NOMO-1 (cell line): ENCODE data around the gene ESR1.
"Not testable (repeated sequence)": the region's sequence is repeated elsewhere in the genome, so short reads cannot be mapped to it uniquely, and the experiment has no call there.

ENCODE experiments used
- DNase-seq, 2 experiments: peaks; one replicate each; lab custom pipeline; 2025; ENCODE audit not compliant: unreplicated experiment in 2 of 2; lab: John Stamatoyannopoulos, UW

The ESR1 gene

GRCh38 chr6:151885234-151885633 is 77.8 kb downstream of the ESR1 start:
- peak in 1 of 2 experiments; percentile 5 for DNase-seq

DNA sequence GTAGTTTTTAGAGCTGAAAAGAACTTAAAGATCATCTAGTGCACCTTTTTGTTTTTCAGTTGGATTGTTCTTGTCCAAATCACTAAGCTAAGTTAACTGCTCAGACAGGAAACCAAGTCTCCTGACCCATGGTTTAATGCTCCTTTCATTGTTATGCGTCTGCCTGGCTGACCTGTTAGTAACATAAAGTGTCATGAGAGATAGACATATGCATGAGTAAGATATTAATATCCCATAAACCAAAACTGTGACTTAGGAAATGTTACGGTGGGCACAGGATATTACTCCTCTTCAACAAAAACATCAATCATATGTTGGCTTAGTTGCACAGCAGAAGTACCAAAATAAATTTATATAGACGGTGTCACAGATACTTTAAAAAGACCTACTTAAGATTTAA is 84.0 kb downstream of the ESR1 start:
- no peak for DNase-seq

DNA sequence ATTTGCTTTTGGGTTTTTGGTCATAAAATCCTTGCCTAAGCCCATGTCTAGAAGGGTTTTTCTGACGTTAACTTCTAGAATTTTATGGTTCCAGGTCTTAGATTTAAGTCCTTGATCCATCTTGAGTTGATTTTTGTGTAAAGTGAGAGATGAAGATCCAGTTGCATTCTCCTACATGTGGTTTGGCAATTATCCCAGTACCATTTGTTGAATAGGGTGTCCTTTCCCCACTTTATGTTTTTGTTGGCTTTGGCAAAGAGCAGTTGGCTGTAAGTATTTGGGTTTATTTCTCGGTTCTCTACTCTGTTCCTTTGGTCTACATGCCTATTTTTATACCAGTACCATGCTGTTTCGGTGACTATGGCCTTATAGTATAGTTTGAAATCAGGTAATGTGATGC is 86.9 kb downstream of the ESR1 start:
- DNase-seq = not testable (repeated sequence)

DNA sequence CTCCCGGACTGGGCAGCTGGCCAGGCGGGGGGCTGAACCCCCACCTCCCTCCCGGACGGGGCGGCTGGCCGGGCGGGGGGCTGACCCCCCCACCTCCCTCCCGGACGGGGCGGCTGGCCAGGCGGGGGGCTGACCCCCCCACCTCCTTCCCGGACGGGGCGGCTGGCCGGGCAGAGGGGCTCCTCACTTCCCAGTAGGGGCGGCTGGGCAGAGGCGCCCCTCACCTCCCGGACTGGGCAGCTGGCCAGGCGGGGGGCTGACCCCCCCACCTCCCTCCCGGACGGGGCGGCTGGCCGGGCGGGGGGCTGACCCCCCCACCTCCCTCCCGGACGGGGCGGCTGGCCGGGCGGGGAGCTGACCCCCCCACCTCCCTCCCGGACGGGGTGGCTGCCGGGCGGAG is 91.7 kb downstream of the ESR1 start:
- DNase-seq = not testable (repeated sequence)

DNA sequence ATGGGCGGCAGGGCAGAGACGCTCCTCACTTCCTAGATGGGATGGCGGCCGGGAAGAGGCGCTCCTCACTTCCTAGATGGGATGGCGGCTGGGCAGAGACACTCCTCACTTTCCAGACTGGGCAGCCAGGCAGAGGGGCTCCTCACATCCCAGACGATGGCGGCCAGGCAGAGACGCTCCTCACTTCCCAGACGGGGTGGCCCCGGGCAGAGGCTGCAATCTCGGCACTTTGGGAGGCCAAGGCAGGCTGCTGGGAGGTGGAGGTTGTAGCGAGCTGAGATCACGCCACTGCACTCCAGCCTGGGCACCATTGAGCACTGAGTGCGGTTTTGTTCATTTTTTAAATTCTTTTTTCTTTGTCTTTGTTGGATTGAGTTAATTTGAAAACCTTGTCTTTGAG is 92.3 kb downstream of the ESR1 start:
- DNase-seq = not testable (repeated sequence)

DNA sequence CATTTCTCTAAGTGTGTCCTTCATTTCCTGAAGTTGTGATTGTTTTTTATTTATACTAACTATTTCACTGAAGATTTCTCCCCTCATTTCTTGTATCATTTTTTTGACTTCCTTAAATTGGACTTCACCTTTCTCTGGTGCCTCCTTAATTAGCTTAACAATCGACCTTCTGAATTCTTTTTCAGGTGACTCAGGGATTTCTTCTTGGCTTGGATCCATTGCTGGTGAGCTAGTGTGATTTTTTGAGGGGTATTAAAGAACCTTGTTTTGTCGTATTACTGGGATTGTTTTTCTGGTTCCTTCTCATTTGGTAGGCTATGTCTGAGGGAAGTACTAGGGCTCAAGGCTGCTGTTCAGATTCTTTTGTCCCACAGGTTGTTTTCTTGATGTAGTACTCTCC is 92.8 kb downstream of the ESR1 start:
- DNase-seq = no peak

GRCh38 chr6:151901009-151901411 is 93.5 kb downstream of the ESR1 start:
- DNase-seq = no peak

DNA sequence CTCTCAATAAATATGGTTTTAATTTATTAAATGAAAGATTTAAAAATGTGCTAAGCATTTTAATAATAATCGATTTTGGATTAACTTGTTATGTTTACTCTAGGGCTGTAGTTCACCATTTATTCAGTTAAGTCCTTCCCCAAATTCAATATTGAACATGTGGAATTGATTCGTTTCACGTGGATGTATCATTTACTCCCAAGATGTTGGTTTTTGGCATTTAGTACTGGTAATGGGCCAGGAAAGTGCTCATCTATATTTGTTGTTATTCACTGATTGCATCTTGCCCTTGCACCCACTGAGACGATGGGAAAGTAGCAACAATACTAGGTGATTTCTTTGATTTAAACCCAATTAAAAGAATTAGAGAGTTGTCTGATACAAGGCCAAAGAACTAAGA is 97.1 kb downstream of the ESR1 start:
- no peak for DNase-seq

DNA sequence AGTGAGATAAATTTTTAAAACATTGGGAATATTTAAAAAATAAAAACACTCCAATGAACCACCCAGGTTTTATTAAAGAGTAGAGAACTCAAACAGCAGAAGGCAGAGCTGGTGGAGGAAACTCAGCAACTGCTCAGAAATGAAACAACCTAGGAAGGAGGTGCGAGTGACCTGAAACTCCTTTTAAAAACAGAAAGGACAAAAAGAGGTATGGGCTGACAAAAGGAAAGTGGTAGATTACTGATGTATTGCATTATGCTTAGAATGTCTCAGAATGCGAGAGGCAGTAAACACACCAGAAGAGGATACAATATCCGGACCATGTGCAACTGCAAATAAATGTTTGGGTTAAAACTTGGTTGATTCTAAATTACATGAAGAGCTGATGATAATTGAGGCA is 97.6 kb downstream of the ESR1 start:
- DNase-seq = no peak

- no peak for DNase-seq
Observed at GRCh38 chr6:151905854-151906253, 98.4 kb downstream of the ESR1 start.

- no peak for DNase-seq
Observed at GRCh38 chr6:151911401-151911800, 103.9 kb downstream of the ESR1 start.

GRCh38 chr6:151914484-151914883 is 107.0 kb downstream of the ESR1 start:
- DNase-seq = no peak

GRCh38 chr6:151916075-151916474 is 108.6 kb downstream of the ESR1 start:
- DNase-seq = no peak

DNA sequence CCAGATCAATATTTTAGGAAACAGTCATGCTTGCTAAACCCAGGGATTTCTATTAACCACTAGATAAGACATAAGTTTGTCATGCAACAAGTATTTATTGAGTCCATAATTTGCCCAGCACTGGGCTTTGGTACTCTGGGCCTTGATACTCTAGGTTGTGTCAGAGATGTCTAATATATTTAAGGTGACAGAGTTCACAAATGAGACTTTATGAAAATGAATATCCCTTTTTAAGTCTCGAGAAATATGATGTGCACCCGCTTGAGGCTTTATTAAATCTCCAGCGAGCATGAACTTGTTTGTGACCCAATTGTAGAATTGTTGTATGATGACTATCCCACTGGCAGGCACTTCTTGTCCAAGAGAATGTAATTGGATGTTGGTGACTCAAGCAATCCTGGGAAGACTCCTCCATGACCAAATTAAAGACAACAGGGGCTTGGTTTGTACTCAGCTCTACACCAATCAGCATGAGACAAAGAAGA is 109.2 kb downstream of the ESR1 start:
- no peak for DNase-seq

- DNase-seq = no peak
Observed at GRCh38 chr6:151917531-151918329, 110.2 kb downstream of the ESR1 start.

- DNase-seq = no peak
Observed at GRCh38 chr6:151940307-151940706, 132.8 kb downstream of the ESR1 start.

- peak; percentile 82 to 91 for DNase-seq
Observed at GRCh38 chr6:151948002-151948743, 140.7 kb downstream of the ESR1 start.

GRCh38 chr6:151958332-151958731 is 150.8 kb downstream of the ESR1 start:
- DNase-seq = peak; percentile 51 to 58

DNA sequence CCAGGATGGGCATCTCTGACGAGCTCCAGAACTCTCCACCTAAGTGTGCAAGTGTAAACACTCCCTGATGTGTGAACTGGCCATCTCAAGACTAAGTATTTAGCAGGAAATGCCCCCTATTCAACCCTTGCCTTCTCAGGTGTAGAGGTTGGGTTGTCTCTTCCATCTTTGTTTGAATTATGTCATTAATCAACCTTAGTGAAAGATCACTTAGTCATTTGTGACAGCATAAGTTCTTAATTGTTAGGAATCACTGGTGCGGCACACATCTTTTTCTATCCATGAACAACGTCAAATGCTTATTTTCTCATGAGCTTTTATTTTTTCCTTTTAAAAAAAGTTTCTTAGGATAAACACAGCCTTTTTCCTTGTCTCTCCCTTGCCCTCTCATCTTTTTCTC is 151.6 kb downstream of the ESR1 start:
- DNase-seq = no peak

DNA sequence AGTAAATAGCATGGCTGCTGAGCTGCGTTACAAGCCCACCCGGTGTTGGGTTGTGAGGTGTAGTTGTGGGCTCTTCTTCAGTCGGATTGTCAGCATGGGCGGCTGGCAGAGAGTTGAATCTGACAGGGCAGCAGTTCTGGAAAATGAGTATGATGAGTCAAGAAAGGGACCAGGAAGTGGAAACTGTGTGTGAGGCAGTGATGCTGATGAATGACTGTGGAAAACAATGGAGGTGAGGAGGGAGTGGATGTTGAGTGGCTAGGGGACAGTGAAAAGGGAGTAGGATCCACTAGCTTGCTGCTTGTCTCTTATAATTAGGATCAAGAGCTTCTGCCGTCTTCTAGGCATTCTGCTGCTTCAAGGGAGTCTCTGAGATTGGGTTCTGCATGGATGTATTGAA is 154.3 kb downstream of the ESR1 start:
- DNase-seq = no peak

DNA sequence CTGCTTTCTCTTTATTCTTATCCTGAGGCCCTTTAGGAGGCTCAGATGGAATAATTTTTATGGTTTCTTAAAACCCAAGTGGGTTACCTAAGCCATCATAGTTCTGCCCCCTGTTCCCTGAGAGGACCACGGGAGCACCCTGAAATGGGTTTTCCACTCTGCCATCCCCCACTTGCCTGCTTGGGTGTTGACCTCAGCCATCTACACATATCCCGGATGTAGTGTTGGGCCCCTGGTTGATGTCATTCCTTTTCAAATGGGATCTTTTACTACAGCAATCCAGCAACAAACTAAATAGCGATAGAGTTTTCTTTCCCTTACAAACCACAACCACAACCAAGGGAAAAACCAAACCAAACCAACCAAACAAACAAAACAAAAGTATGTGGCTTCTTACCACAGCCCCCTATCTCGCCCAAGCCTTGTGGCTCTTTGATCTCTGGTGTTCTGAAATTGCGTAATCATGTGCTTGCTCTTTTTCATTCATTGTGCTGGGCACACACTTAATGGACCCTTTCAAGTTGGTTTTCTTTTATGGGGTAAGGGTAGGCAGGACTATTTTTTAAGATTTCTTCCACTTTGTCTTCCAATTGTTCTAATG is 154.9 kb downstream of the ESR1 start:
- peak; percentile 19 to 26 for DNase-seq

DNA sequence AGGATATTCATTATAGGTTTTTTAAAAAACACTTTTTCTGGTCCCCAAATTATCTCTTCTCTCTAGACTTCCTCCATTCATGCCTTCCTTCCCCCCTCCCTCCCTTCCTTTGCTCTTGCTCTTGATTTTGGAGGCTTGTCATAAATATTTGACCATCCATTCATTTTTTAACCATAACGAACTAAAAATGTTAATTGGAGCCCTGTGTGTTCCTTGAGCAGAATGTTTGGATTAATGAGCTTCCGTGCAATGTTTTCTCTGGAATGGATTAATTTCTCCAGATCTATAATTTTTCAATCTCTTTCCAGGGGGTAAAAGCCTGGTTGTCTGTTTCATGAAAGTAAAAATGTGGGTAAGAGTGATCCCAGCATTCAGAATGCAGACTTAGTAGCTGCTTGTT is 155.5 kb downstream of the ESR1 start:
- DNase-seq = no peak
